GM21447 (cell line): ENCODE measurements around the gene GALNS.

Experiments used
- ATAC-seq: cut with Tn5 transposase; IDR thresholded peaks from one replicate; pipeline ENCODE4 v1.9.1; 2021; ENCODE audit not compliant: unreplicated experiment

Gene GALNS

GRCh38 chr16:88820385-88821025 is 36.2 kb downstream of the GALNS start:
- no peak for ATAC-seq

- no peak for ATAC-seq
These were observed 37.6 kb downstream of the GALNS start for GRCh38 chr16:88819126-88819525.

GRCh38 chr16:88818575-88818874 is 38.2 kb downstream of the GALNS start:
- ATAC-seq = no peak

- no peak for ATAC-seq
These were observed 38.8 kb downstream of the GALNS start for GRCh38 chr16:88817785-88818574.

DNA sequence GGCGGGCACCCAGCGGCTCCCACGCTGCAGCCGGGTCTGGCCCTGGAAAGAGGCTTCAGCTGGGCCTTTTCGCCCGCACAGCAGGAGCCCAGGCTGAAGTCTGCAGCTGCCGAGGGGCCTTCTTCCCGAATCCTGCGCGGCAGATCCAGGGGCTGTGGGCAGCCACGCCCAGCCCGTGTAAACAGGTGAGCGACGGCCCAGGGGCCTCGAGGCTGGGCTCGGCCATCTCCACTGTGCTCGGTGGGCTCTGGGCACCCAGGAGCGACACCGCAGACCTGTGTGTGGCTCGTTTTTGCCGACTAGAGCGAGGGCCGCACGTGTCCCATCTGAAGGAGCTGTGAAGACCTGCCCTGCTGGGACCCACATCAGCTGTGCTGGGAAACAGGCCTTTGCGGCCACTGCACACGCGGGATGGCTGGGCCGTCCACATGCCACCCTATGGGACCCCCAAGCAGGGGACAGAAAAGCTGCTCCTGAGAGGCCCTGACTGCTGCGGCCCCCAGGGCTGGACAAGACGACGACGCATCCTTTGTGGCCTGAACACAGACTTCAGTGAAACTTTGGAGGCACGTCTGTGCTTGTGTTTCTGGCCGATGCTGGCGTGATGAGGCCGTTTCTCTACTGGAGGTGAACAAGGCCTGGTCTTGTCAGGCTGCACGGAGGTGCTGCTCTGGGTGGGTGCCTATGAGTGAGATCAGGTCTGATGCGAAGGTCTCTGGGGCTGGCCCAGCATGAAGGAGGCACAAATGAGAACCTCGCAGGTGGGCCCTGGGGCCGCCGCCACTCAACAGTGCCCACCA is 39.8 kb downstream of the GALNS start:
- no peak for ATAC-seq

- no peak for ATAC-seq
These were observed 40.7 kb downstream of the GALNS start for GRCh38 chr16:88815901-88816589.

DNA sequence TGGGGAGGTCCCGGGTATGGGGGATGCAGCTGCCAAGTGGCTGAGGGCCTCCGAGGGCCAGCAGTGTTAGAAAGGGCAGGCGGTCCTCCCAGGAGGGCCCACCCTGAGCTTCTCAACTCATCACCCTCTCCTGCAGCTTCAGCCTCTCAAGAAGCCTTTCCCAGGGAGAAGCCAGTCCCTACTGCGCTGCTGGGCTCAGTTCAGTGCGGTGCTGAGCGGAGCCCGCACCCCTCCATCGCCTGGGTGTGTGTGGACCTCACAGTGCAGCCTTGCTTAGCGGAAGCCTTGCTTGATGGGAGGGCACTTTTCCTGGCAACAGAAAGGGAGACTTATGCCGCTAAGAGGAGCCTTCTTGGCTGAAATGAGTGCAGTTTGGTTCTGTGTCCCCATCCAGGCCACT is 41.5 kb downstream of the GALNS start:
- no peak for ATAC-seq

- no peak for ATAC-seq
These were observed 42.6 kb downstream of the GALNS start for GRCh38 chr16:88814144-88814502.

- ATAC-seq = no peak
These were observed 43.2 kb downstream of the GALNS start for GRCh38 chr16:88813269-88814143.

- no peak for ATAC-seq
These were observed 44.1 kb downstream of the GALNS start for GRCh38 chr16:88812513-88813268.

DNA sequence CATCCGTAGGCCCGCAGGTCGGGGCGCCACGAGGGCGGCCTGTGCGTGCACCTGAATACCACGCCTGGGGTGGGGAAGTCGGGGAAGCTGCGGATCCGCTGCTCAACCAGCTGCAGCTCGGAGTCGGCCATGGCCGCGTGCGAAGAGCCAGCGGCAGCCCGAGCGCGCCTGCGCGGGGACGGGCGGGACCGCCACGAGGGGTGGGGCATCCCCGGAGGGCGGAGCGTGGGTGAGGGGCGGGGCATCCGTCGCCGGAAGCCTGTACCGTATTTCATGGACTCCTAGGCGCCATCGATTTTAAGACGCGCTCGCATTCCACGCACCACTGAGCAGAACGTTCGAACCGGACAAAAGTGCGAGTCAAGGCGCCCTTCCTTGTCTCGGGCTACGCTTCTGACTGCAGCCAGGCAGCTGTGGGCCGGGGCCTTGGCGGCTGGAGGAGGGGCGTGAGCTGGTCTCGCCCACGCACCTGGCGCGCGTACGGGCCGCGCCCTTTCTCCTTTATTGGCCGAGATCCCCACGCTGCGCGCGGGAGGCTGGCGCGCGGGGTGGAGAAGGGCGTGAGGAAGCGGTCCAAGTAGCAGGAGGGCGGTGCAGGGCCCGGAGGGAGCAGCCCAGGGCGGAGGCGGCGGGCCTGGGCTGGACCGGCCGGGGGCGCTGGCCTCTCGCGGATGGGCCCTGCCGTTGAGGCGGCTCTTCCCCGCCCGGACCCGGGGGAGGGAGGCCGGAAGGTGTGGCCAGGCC is 44.8 kb downstream of the GALNS start, which contains the start of gene APRT:
APRT (minus strand) TSS at position 160 of the 744 bp plus-strand sequence; CDS start at position 131, 29 bp downstream.
- peak; percentile 74 for ATAC-seq

- ATAC-seq = peak; percentile 47
These were observed 45.6 kb downstream of the GALNS start for GRCh38 chr16:88810912-88811768.

DNA sequence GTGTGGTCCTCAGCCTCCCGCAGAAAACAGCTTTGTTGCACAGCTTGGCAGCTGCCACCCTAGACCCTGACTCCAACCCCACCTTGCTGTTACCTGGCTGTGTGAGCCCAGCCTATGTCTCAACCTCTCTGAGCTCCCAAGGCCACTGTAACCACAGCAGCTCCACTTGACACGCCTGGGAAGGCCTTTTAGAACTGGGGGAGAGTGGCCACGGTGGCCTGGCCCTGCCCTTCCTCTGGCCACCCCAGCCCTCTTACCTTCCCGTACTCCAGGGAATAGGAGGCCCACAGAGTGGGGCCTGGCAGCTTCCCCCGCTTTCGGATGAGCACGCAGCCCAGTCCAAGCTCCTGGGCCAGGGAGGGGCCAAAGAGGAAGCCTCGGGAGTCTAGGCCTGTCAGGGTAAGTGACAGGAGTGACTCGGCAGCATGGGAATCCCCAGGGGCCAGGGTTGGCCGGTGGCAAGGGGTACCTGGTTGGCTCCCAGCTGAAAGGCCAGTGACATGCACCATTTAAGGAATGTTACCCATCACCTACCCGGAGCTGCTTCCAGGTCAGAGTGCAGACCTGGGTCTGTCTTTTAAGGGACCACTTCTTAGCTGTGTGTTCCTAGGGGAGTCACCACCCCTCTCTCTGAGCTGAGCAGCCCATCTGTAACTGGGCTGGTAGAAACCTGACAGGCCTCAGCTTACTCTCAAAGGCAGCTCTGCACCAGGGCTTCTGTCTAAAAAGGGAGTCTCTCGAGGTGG is 46.4 kb downstream of the GALNS start:
- ATAC-seq = no peak

GRCh38 chr16:88809676-88810165 is 47.0 kb downstream of the GALNS start:
- no peak for ATAC-seq

DNA sequence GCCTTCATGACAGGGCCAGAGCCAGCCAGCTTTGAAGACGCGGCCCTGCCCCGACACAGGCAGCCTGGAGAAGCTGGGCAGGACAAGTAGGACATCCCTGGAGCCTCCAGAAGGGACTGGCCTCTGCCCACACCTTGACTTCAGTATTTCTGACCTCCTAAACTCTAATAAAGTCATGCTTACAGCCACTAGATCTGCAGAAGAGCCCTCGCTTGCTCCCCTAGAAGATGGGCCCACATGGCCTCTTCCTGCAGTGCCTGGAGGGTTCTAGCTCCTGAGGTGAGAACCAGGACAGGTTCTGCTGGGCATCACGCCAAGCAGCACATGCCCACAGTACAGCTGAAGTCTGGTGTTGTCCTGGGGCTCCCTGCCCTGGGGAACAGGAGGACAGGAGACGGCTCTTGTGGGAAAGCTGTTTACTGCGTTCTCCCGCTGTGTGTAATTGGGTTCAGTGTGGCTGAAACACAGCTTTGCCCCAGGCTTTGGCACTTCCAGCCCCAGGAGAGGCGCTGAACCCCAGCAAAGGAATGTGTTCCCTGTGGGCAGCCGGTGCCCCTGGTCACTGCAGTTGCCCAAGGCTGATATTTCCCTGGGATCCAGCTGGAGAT is 47.6 kb downstream of the GALNS start:
- no peak for ATAC-seq

DNA sequence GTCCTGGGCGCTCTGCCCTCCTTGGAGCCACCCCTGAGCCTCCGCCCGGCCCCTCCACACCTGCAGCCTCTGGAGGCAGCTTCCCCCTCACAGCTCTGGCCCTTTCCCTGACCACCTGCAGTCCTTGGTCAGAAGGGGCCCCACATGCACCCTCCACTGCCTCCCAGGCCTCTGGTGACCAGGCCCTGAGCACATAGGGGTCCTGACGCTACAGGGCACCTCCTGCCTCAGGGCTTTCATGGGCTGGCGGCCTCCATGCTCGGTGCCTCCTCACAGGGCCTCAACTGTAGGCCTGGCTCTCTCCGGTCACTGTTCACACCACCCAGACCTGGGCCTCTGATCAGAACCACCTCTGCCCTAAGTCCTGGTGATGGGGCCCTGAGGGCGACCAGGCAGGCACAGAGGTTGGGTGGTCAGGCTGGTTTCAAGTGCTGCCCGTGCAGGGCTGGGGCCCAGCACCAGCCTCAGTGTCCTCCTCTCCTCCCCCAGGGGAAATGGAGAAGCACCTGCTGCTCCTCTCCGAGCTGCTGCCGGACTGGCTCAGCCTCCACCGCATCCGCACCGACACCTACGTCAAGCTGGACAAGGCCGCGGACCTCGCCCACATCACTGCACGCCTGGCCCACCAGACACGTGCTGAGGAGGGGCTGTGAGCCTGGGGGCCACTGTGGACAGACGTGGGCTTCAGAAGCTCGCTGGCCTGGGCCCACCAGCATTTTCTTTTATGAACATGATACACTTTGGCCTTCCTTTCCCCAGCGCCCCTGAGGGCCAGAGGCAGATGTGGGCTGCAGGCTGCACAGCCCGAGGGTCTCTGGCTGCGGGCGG is 48.9 kb downstream of the GALNS start:
- no peak for ATAC-seq
